Renal pelvis (tissue), 4 donors: ENCODE data around the gene TSR3. TPM values are rescaled to one million over a fixed set of nuclear protein-coding genes. Genes with fewer than 3 reads are reported as not detected.

ENCODE experiments used
- DNase-seq: peaks from one replicate; pipeline ENCODE4 v3.0.0-alpha.2; 2013
- polyA plus RNA-seq, 3 donors: library from polyadenylated mRNA; unstranded; fragments of 120-200 nt; gene quantifications; one replicate each; pipeline ENCODE4 v1.2.1, GENCODE V29; 2013; ENCODE audit not compliant: insufficient read length in 3 of 3

Gene TSR3
- polyA plus RNA-seq, 3 donors = 49.9 to 66.4 (median 61.6) TPM

GRCh38 chr16:1379304-1380076, 27.8 kb upstream of the TSR3 start:
- peak; percentile 35 for DNase-seq

DNA sequence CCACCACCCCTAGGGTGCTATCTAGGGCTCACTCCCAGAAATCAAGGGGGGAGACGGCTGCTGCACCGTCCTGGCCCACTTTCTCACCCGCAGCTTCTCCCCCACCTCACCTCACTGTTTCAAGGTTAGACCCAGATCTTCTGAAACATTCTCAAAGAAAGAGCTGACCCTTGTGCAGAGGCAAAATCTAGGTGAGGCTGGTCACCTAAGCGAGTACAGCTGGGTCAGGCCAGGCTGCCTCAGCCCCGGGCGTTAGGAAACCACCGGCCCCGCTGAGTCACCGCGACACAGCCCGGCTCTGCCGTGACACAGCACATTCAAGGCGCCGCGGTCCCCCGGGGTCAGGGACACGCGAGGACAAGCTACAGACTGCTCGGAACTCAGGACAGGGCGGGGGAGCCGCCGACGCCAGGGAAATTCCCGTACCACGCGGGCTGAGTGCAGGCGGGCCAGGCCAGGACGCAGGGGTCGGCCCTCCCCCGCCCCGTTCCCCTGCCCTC, 27.2 kb upstream of the TSR3 start:
- DNase-seq = peak; percentile 24

GRCh38 chr16:1378087-1378803, 26.6 kb upstream of the TSR3 start:
- DNase-seq = no peak

GRCh38 chr16:1377406-1378010, 25.8 kb upstream of the TSR3 start:
- DNase-seq = no peak

- DNase-seq = no peak
Observed at GRCh38 chr16:1375741-1376410, 24.2 kb upstream of the TSR3 start.

DNA sequence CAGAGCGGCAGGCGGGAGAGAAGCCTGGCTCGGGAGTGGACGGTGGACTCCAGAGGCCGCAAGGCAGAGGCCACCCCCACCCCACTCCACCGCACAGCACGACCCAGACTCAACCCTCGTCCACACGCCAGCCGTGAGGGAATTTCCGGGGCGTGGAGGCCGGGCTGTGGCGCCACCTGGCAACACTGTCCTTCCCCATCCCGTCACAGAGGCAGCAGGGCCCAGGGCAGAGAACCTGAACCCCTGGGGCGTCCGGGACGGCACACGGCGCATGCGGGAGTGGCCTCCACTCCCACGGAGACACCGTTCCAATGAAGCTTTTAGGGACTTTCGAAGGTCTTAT, 23.6 kb upstream of the TSR3 start:
- DNase-seq = no peak

GRCh38 chr16:1374418-1375297, 23.0 kb upstream of the TSR3 start:
- DNase-seq = no peak

DNA sequence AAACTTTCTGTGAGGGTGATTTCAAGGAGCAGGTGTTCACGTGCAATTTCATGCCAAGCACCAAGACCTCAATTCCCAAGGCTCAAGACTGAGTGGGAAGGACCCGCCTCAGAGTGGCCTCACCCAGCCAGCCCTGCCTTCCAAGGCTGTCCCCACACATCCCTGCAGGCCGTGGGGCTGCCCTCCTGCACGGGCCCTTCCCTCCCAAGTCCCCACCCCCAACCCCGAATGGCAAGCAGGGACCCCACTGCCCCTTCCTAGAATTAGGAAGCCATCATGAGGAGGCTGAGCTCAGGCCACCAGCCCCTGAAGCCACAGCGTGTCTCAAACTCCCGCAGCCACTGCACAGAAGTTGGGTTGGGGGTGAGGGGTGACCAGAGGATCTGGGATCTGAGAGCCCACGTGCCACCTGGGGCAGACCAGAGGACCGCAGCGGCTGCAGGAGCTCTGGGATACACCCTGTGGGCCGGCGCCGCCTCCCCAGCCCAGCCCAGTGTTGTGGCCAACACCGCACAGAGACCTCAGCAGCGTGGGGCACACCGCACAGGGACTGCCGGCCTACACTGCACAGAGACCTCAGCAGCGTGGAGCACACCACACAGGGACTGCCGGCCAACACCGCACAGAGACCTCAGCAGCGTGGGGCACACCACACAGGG, 20.7 kb upstream of the TSR3 start:
- no peak for DNase-seq

GRCh38 chr16:1371054-1371978, 19.6 kb upstream of the TSR3 start:
- no peak for DNase-seq

DNA sequence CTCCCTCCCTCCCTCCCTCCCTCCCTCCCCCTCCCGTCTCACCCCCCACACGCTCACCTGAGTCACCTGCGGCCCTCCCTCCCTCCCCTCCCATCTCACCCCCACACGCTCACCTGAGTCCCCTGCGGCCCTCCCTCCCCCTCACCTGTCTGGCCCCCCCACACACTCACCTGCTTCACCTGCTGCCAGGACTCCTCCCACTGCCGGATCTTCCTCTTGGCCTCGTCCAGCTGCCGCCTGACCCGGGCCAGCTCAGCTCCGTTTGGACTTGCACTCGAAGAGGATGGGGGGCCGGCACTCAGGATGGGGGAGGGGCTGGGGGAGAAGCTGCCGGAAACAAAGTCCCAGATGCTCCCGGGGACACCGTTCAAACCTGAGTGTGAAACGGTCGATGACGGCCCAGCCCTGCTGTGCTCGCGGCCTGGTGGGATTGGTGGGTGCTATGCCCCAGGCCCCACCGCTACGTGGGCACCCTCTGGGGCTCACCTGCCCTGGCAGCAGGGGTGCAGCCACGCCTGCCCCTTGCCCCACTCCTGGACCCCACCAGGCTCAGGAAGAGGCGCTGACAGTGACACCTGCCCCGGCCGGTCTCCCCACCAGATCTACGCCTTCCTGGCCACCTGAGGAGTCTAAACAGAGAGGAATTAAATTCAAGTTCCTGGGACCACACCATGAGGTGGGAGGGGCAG, 16.0 kb upstream of the TSR3 start:
- no peak for DNase-seq

- DNase-seq = no peak
Observed at GRCh38 chr16:1366712-1367299, 15.1 kb upstream of the TSR3 start.

GRCh38 chr16:1366060-1366711, 14.5 kb upstream of the TSR3 start:
- DNase-seq = no peak

GRCh38 chr16:1364510-1364909, 12.8 kb upstream of the TSR3 start:
- no peak for DNase-seq

DNA sequence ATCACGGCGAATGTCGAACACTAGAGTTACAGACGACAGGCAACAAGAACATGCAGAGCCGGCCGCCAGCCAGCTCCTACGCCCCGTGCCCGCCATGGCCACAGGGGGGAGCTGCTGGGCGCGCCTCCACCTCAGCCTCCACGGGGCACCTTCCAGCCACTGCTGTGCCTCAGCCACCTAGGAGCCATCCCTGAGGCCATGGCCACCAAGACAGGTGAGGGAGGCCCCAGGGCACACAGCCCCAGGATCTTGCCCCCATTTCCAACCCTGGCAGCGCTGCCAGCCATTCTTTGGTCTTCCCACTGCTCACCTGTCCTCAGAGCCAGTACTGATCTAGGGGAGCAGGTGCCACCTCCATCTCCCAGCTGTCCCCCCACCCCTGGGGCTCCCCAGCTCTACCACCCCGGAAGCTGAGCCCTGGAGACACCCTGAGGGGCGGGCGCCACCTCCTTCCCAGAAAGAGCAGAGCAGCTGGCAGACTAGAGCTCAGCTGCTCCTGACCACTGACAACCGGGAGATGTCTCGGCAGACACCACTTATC, 11.9 kb upstream of the TSR3 start:
- DNase-seq = no peak

- DNase-seq = no peak
Observed at GRCh38 chr16:1362807-1363206, 11.1 kb upstream of the TSR3 start.

GRCh38 chr16:1361685-1362360, 10.1 kb upstream of the TSR3 start:
- DNase-seq = no peak

DNA sequence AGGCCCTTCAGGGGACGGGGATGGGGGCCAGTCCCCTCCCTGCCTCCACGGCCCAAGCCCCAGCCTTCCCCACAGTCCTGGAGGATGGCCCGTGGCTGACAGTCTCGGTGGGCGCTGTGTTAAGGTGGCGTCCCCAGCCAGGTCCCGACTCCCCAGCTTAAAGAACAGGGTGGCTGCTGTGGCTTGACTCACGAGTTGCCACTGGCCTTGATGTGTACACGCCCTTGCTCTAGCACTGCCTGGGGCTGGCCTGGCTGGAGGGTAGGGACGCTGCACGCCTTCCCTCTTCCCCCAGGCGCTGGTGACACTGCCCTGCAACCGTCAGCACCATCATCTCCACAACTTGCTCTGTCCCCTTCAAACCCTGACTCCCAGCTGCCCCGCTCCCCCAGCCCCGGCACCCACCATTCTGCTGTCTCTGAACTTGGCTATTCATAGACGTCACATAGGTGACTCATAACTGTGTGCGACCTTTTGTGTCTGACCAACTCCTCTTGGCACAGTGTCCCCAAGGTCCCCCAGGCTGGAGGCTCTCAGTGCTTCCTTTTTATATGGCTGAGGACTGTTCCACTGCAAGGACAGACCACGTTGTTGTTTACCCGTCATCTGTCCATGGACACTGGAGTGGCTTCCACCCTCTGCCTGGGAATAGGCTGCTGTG, 6.4 kb upstream of the TSR3 start:
- no peak for DNase-seq
